ENCODE measurements around the gene AP4S1.
"Not testable (repeated sequence)": the region's sequence is repeated elsewhere in the genome, so short reads cannot be mapped to it uniquely, and the experiment has no call there.

AP4S1 gene

GRCh38 chr14:31057035-31057434, 31.6 kb downstream of the AP4S1 start:
- peak; percentile 49; the same call in 2 of the 3 replicates for ATAC-seq (ENCODE audit: low read depth)
- H3K4me1 ChIP-seq (ENCODE audit: insufficient read depth, poor library complexity, severe bottlenecking): peaks cover 43% of the 10 kb centered on the region
- peak overlapping the region; percentile 96 for H3K27ac ChIP-seq (ENCODE audit: poor library complexity, severe bottlenecking)
- H3K36me3 ChIP-seq (ENCODE audit: low read depth): no peaks in the 10 kb centered on the region
- DNase-seq (ENCODE audit: low spot score): no peak
- H3K9me3 ChIP-seq (ENCODE audit: severe bottlenecking): no peaks in the 10 kb centered on the region
- TF ChIP-seq, protein P1, sequence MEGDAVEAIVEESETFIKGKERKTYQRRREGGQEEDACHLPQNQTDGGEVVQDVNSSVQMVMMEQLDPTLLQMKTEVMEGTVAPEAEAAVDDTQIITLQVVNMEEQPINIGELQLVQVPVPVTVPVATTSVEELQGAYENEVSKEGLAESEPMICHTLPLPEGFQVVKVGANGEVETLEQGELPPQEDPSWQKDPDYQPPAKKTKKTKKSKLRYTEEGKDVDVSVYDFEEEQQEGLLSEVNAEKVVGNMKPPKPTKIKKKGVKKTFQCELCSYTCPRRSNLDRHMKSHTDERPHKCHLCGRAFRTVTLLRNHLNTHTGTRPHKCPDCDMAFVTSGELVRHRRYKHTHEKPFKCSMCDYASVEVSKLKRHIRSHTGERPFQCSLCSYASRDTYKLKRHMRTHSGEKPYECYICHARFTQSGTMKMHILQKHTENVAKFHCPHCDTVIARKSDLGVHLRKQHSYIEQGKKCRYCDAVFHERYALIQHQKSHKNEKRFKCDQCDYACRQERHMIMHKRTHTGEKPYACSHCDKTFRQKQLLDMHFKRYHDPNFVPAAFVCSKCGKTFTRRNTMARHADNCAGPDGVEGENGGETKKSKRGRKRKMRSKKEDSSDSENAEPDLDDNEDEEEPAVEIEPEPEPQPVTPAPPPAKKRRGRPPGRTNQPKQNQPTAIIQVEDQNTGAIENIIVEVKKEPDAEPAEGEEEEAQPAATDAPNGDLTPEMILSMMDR (IDR thresholded peaks at IDR 0.05; ENCODE audit: poor library complexity, severe bottlenecking): no peak
- H3K4me3 ChIP-seq (ENCODE audit: severe bottlenecking): no peak overlapping the region
- H3K27me3 ChIP-seq (ENCODE audit: insufficient read depth, poor library complexity, severe bottlenecking): no peaks in the 10 kb centered on the region

GRCh38 chr14:31057701-31058364, 32.4 kb downstream of the AP4S1 start:
- Histone ChIP-seq H3K36me3 (ENCODE audit: low read depth) (no peaks in the 10 kb centered on the region), H3K4me3 (ENCODE audit: severe bottlenecking) (no peak overlapping the region), H3K27me3 (ENCODE audit: insufficient read depth, poor library complexity, severe bottlenecking) (no peaks in the 10 kb centered on the region), H3K9me3 (ENCODE audit: severe bottlenecking) (no peaks in the 10 kb centered on the region), H3K4me1 (ENCODE audit: insufficient read depth, poor library complexity, severe bottlenecking) (peaks cover 43% of the 10 kb centered on the region), H3K27ac (ENCODE audit: poor library complexity, severe bottlenecking) (peak overlapping the region; percentile 96)
- DNase-seq (ENCODE audit: low spot score) (no peak), ATAC-seq (ENCODE audit: low read depth) (no peak)
- TF ChIP-seq, protein P1 (IDR thresholded peaks at IDR 0.05; ENCODE audit: poor library complexity, severe bottlenecking): no peak

DNA sequence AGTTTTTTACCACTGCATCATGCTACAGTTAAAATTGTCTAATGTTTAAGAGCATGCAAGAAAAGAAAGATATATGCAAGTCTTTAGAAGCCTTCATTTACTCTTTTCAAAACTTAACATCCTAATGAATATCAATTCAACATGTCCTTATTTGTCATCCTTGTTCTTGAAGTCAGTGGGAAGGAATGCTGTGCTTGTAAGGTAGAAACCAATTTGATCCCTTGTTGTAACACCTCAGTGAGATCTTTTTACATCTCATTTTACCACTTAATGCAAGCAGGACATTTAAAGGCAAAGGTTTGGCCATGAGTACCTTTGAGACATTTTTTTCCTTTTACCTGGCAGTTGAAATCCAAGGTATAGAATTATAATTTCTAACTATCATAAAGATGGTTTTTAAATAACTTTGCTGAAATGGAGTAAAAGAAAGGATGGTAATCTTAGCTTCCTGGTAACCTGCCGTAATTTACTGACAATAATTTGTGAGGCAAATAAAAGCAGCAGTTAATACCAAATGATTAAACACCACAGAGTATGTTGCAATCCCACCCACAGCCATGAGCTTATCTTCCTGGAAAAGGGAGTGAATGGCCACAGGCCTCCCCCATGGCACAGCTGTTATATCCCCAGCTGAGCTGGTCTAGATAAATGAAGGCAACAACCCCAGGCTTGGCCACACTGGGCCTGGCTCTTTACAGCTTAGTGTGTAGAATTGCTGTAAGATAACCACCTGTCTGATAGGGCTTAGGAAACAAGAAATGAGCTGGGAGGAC, 33.9 kb downstream of the AP4S1 start:
- TF ChIP-seq, protein P1 (IDR thresholded peaks at IDR 0.05; ENCODE audit: poor library complexity, severe bottlenecking): no peak
- DNase-seq (ENCODE audit: low spot score): no peak
- H3K27me3 ChIP-seq (ENCODE audit: insufficient read depth, poor library complexity, severe bottlenecking): no peaks in the 10 kb centered on the region

GRCh38 chr14:31060253-31060875, 34.9 kb downstream of the AP4S1 start:
- peak overlapping the region; percentile 96 for H3K27ac ChIP-seq (ENCODE audit: poor library complexity, severe bottlenecking)
- no peaks in the 10 kb centered on the region for H3K9me3 ChIP-seq (ENCODE audit: severe bottlenecking)
- ATAC-seq (ENCODE audit: low read depth): no peak
- H3K4me3 ChIP-seq (ENCODE audit: severe bottlenecking): no peak overlapping the region
- TF ChIP-seq, protein P1 (IDR thresholded peaks at IDR 0.05; ENCODE audit: poor library complexity, severe bottlenecking): no peak
- no peak for DNase-seq (ENCODE audit: low spot score)
- H3K27me3 ChIP-seq (ENCODE audit: insufficient read depth, poor library complexity, severe bottlenecking): no peaks in the 10 kb centered on the region
- peaks cover 38% of the 10 kb centered on the region for H3K4me1 ChIP-seq (ENCODE audit: insufficient read depth, poor library complexity, severe bottlenecking)
- H3K36me3 ChIP-seq (ENCODE audit: low read depth): no peaks in the 10 kb centered on the region

More for the DNA sequence above, 33.9 kb downstream of the AP4S1 start:
- peaks cover 43% of the 10 kb centered on the region for H3K4me1 ChIP-seq (ENCODE audit: insufficient read depth, poor library complexity, severe bottlenecking)
- peak; percentile 64 for ATAC-seq (ENCODE audit: low read depth)
- no peaks in the 10 kb centered on the region for H3K36me3 ChIP-seq (ENCODE audit: low read depth)
- H3K27ac ChIP-seq (ENCODE audit: poor library complexity, severe bottlenecking): peak overlapping the region; percentile 96
- H3K4me3 ChIP-seq (ENCODE audit: severe bottlenecking): no peak overlapping the region
- no peaks in the 10 kb centered on the region for H3K9me3 ChIP-seq (ENCODE audit: severe bottlenecking)

GRCh38 chr14:31062908-31063307, 37.5 kb downstream of the AP4S1 start:
- H3K27me3 ChIP-seq (ENCODE audit: insufficient read depth, poor library complexity, severe bottlenecking); ATAC-seq (ENCODE audit: low read depth); DNase-seq (ENCODE audit: low spot score); H3K9me3 ChIP-seq (ENCODE audit: severe bottlenecking); H3K27ac ChIP-seq (ENCODE audit: poor library complexity, severe bottlenecking); H3K4me3 ChIP-seq (ENCODE audit: severe bottlenecking); H3K36me3 ChIP-seq (ENCODE audit: low read depth): not testable (repeated sequence)
- H3K4me1 ChIP-seq (ENCODE audit: insufficient read depth, poor library complexity, severe bottlenecking): peaks cover 29% of the 10 kb centered on the region

All from RWPE2 (cell line).